Measurements from ENCODE around the gene SCN9A. TPM values are rescaled to one million over a fixed set of nuclear protein-coding genes. Genes with fewer than 3 reads are reported as not detected.

The SCN9A gene
- total RNA-seq, 4 donors from 2014 or later, result 0.51 to 3.5 (median 1.3) TPM

DNA sequence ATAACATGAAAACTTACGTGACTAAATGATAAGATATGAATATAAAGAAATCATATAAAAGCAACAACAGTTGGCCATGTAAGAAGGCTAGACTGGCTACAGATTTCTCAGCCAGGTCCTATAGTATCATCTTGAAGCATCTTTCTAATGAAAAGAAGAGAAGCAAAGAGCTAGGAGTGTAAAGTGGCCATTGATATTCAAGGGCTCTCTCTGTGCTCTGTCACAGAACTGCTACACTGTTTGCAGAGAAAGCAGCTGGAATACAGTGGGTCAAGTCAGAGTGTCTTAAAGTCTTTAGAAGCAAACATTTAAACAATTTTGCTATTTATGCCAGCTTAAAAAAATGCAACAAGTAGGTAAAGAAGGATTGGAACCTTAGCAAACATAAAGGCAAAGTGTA, 118.8 kb downstream of the SCN9A start:
- TF ChIP-seq POLR2A (IDR thresholded peaks at IDR 0.05), result no peak
- TF ChIP-seq, protein P1, sequence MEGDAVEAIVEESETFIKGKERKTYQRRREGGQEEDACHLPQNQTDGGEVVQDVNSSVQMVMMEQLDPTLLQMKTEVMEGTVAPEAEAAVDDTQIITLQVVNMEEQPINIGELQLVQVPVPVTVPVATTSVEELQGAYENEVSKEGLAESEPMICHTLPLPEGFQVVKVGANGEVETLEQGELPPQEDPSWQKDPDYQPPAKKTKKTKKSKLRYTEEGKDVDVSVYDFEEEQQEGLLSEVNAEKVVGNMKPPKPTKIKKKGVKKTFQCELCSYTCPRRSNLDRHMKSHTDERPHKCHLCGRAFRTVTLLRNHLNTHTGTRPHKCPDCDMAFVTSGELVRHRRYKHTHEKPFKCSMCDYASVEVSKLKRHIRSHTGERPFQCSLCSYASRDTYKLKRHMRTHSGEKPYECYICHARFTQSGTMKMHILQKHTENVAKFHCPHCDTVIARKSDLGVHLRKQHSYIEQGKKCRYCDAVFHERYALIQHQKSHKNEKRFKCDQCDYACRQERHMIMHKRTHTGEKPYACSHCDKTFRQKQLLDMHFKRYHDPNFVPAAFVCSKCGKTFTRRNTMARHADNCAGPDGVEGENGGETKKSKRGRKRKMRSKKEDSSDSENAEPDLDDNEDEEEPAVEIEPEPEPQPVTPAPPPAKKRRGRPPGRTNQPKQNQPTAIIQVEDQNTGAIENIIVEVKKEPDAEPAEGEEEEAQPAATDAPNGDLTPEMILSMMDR (IDR thresholded peaks at IDR 0.05), result no peak
- intact Hi-C loops (cut with DNase I; ENCODE audit: low total_unique reads), result no loop called here
- 84 to 92% methylated on average over 1 of the region's 1 CpG for WGBS, 2 donors

DNA sequence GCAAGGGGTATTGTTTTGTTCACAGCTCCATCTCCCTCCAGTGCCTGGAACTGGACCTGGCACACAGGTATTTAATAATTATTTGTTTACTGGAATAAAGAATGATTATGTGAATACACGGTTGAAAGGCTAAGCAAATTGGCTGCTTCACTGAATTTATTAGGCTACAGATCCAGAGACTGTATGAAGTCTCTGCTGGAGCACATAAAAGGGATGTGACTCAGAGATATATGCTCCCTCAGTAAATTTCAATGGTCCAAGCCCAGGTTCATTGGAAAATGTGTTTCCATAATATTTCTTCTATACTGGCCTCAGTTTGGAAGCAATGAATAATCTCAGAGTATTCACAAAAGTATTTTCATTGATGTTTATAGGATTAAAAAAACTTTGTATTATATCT, 126.4 kb downstream of the SCN9A start:
- DNase-seq (ENCODE audit: low spot score in 2 of 2), result no peak
- H3K4me3 ChIP-seq (ENCODE audit: low read depth, poor library complexity, severe bottlenecking), result no peak overlapping the region
- intact Hi-C loops (cut with DNase I; ENCODE audit: low total_unique reads), result no loop called here
- WGBS, 2 donors, result 77 to 81% methylated on average over 1 of the region's 1 CpG
- TF ChIP-seq, protein P1 (IDR thresholded peaks at IDR 0.05), result no peak
- TF ChIP-seq POLR2A (IDR thresholded peaks at IDR 0.05), result no peak

More for the DNA sequence above, 118.8 kb downstream of the SCN9A start:
- no peak for DNase-seq (ENCODE audit: low spot score in 2 of 2)
- no peak overlapping the region for H3K4me3 ChIP-seq (ENCODE audit: low read depth, poor library complexity, severe bottlenecking)

DNA sequence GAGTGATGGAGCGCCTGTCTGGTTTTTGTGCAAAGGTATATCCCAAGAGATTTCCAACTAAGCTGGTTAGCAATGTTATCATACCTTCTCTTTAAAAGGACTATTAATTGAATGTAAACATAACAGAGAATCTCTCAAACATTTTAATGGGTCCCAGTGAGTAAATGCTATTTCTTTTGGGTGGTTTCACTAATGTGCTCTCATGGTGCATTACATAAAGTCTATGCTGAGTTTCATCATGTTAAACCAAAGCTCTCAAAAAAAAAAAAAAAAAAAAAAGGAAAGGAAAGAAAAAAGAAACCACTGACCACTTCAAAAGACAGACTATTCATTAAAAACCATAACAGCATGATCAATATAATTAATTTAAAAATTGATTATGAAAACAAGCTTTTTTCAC, 128.8 kb downstream of the SCN9A start:
- H3K4me3 ChIP-seq (ENCODE audit: low read depth, poor library complexity, severe bottlenecking), result no peak overlapping the region
- intact Hi-C loops (cut with DNase I; ENCODE audit: low total_unique reads), result no loop called here
- 87 to 91% methylated on average over 1 of the region's 1 CpG for WGBS, 2 donors
- DNase-seq (ENCODE audit: low spot score in 2 of 2), result no peak
- no peak for TF ChIP-seq POLR2A (IDR thresholded peaks at IDR 0.05)
- TF ChIP-seq, protein P1 (IDR thresholded peaks at IDR 0.05), result no peak

DNA sequence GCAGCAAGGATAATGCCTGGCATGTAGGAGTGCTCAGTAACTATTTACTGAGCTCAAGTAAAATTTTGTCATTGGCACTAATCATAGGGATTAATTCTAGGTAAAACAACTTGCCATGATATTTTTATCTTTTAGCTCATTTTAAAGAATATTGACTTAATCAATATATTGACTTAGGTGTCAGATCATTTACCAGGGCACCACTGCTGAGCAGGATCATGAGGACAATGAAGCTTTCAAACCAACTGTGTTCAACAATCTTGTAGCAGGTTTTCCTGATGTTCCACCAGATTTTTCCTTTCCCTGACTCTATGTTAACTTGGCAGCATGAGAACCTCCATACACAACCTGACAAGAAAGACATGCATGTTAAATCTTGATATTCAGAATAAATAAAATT, 133.4 kb downstream of the SCN9A start:
- DNase-seq (ENCODE audit: low spot score in 2 of 2), result no peak
- TF ChIP-seq, protein P1 (IDR thresholded peaks at IDR 0.05), result no peak
- no peak for TF ChIP-seq POLR2A (IDR thresholded peaks at IDR 0.05)
- no peak overlapping the region for H3K4me3 ChIP-seq (ENCODE audit: low read depth, poor library complexity, severe bottlenecking)
- intact Hi-C loops (cut with DNase I; ENCODE audit: low total_unique reads), result no loop called here

DNA sequence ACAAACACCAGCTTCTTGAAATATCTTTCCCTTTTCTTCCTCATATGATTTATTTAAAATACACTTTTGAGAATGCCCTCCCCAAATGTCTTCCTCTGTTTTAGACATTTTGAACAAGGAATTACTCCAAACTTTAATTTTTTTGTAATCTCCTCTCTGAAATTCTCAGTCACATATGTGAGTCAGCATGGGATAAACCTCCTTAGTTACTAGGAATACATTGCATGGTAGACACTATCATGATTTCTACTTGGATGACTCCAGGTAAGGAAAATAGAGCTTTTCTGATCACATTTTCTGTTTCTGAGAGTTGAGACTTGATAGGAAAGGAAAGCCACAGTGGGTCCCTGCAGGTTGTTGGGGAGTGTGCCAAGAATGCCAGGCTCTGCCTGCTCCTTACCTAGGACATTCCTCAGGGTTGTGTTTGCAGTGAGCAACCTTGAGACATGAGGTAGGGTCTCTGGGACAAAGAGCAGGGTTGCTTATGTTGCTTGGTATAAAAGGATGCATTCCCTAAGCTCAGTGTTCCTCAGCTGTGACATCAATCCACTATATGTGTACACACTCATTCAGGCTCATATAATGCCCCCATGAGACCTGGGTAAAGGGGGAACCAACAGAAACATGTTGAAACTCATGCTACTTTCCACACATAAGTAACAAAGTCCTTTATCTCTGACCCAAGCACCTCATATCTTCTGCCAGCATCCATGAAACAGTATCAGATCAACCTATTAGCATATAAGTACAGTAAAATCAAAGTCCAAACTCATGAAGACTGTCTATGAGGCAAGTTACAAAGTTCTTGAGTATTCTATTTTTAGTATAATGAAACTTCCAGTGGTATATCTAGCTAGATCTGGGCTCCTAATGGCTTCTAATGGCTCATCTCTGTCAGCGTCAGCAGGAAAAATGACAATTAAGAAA, 135.1 kb downstream of the SCN9A start:
- DNase-seq (ENCODE audit: low spot score in 2 of 2), result no peak
- WGBS, 2 donors, result 93 to 97% methylated on average over 1 of the region's 1 CpG
- no peak overlapping the region for H3K4me3 ChIP-seq (ENCODE audit: low read depth, poor library complexity, severe bottlenecking)
- TF ChIP-seq, protein P1 (IDR thresholded peaks at IDR 0.05), result no peak
- intact Hi-C loops (cut with DNase I; ENCODE audit: low total_unique reads), result no loop called here

All from lower leg skin (tissue), 4 donors.